Activated T-cell treated with anti-CD3 and anti-CD28 coated beads for 24 hours (primary cell): ENCODE data around the gene SDS.

Experiments
- DNase-seq: peaks from one replicate; pipeline ENCODE4 v3.0.0-alpha.2; 2020; ENCODE audit warnings: low read depth

The SDS gene

GRCh38 chr12:113424915-113425823 is 21.5 kb upstream of the SDS start:
- DNase-seq: peak; percentile 37

DNA sequence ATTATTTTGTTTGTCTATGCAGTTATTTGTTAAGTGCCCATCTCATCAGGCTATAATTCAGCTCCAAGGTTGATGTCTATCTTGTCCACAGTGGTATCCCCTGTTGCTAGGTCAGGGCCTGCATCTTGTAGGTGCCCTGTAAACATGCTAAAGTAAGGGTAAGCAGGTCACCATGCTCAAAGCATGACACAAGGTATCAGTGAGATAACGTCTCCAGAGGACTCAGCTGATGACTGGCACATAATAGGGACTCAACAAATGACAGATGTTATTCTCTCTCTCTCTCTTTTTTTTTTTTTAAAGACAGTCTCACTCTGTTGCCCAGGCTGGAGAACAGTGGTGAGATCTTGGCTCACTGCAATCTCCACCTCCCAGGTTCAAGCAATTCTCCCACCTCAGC is 20.8 kb upstream of the SDS start:
- DNase-seq: no peak

- no peak for DNase-seq
Observed at GRCh38 chr12:113422886-113423669, 19.4 kb upstream of the SDS start.

DNA sequence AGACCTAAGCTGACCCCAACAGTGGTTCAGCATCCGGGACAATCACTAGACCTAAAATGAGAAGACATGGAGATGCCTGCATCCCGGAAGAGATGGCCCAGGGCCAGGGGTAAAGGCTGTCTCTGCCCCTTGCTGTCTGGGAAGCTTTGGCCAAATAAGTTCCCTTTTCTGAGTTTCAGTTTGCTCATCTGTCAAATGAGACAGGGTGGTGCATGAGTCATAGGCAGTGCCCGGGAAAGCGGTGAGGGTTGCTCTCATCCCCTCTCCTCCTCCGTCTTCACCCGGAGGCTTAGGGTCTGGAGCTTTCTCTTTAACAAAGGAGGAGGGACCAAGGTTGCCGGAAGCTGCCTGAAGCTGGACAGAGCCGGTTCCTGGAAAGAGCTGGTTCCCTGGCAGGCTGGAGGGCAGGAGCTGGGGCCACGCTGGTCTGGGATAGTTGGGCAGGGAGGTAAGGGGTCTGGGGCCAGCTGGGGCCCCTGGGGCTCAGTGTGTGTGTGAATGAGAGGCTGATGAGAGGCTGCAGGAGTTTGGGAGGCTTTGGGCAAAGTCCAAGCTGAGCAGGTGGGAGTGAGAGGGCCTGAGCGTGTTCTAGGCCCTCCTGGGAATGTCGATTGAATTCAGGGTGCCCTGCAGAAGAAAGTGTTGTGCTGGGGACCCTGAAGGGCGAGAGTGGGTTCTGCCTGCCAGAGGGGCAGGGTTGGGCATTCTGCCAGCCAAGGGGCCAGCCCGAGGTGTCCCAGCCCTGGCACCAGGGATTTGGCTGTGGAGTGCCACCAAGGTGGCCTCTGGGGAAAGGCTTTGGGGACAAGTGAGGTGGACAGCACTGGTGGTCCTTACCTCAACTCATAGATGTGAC is 18.6 kb upstream of the SDS start, which contains the start of gene SDSL:
Gene SDSL (plus strand): TSS at position 351 of the 856 bp plus-strand sequence. CDS start 5,603 bp downstream, outside the sequence.
- DNase-seq: no peak

GRCh38 chr12:113420996-113421595 is 17.4 kb upstream of the SDS start:
- no peak for DNase-seq

DNA sequence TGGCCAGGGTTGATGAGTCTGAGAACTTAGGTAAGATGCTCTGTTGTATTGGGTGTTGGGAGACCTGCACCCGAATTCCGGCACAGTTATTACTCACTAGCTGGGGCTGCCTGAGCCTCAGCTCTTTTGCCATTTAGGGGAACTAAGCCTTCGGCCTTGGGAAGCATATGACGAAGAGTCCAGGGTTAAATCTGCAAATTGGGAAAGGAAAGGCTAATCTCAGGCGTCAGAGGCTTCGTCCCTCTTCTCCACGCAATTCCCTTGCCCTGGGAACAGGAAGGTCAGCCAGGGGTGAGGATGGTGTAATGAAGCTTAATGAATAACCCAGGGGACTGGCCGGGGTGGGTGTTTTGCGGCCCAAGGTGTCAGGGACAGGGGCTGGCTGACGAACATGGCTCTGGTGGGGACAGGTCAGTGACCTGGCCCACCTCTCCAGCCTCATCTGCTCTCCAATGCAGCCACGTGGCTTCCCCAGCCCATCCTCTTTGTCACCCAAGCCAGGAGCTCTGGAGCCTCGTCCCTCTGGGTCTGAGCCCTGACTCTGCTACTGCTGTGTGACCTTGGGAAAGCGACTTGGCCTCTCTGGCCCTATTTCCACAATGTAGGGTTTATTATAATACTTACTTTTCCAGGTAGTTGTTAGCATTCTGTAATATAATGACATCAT is 14.7 kb upstream of the SDS start:
- DNase-seq: no peak

- DNase-seq: no peak
Observed at GRCh38 chr12:113416091-113416754, 12.5 kb upstream of the SDS start.

DNA sequence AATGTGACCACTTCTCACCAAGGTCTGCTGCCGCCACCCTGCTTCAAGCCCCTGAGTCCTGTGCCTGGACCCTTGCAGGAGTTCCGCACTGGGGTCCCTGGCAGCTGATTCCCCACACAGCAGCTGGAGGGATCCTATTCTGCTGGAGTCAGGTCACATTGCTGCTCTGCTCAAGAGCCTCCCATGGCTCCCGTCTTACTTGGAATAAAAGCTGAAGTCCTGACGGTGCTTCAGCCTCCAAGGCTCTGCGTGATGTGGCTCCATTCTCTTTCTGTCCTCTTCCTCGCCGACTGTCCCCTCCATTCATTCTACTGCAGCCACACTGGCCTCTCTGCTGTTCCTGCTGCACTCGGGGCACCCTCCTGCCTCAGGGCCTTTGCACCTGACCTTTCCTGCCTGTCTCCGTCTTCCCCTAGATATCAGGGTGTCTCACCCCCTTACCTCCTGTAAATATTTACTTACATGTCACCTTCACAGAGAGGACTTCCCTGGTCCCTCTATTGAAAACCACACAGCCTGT is 10.9 kb upstream of the SDS start:
- no peak for DNase-seq

GRCh38 chr12:113413488-113413939 is 9.8 kb upstream of the SDS start:
- DNase-seq: no peak

- no peak for DNase-seq
Observed at GRCh38 chr12:113409462-113410124, 5.9 kb upstream of the SDS start.

DNA sequence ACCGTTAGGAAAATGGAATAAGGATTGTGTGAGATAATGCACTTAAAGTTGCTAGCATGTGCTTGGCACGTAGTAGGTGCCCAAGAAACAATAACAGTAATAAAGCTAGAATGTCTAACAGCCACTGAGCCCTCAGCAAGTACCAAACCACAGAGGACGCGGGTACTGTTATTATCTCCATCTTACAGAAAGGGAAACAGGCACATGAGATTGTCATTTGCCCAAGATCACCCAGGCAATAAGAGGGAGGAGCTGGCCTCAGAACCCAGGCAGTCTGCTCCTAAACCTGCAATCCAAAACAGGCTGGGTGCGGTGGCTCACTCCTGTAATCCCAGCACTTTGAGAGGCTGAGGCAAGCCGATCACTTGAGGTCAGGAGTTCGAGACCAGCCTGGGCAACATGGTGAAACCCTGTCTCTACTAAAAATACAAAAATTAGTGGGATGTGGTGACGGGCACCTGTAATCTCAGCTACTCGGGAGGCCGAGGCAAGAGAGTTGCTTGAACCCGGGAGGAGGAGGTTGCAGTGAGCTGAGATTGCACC is 5.1 kb upstream of the SDS start:
- DNase-seq: no peak

DNA sequence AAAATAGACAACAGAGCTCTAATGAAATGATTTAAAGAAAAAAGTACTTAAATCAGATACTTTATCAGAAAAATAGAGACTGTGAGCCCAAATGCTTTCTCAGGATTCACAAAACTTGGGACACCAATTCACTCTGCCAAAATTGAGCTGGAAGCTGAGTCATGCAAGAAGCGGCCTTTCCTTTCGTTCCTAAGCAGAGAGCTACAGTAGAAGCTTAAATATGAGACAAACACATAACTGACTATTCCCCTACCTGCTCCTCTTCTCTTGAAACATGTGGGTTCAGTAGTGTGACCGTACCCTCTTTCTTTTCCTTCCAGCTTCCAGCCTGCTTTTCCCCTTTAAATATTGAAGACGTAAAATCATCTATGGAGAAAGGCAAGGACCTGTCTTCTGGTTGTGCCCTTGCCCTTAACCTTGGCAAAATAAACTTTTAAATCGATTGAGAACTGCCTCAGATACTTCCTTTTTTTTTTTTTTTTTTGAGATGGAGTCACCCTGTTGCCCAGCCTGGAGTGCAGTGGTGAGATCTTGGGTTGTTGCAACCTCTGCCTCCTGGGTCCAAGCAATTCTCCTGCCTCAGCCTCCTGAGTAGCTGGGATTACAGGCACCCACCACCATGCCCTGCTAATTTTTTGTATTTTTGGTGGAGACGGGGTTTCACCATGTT is 4.4 kb upstream of the SDS start:
- no peak for DNase-seq

GRCh38 chr12:113405694-113406093 is 2.0 kb upstream of the SDS start:
- no peak for DNase-seq

DNA sequence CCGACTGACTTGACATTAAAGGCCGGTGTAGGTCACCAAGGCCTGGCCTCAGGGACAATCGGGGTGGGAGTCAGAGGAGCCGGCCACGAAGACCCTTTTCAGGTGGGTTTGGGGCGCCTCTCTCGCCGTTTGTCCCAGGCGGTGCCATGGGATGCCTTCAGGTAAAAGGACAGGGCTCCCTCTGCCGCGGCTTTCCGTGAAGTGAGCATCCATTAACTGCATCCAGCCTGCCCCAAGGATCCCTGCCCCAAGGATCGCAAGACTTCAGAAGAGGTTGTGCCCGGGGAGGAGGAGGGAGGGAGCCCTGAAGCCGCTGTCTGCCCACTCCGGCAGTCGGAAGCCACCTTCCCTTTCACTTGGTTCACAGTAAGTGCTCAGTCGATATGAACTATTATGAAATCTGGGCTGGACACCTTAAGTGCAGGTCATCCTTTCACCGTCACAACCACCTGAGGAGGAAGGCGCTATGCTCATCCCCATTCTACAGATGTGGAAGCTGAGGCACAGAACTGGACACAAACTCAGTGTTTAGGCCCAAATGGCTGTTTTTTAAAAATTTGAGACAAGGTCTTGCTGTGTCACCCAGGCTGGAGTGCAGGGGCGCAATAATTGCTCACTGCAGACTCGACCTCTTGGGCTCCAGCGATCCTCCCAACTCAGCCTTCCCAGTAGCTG is 964 bp downstream of the SDS start:
- DNase-seq: no peak

DNA sequence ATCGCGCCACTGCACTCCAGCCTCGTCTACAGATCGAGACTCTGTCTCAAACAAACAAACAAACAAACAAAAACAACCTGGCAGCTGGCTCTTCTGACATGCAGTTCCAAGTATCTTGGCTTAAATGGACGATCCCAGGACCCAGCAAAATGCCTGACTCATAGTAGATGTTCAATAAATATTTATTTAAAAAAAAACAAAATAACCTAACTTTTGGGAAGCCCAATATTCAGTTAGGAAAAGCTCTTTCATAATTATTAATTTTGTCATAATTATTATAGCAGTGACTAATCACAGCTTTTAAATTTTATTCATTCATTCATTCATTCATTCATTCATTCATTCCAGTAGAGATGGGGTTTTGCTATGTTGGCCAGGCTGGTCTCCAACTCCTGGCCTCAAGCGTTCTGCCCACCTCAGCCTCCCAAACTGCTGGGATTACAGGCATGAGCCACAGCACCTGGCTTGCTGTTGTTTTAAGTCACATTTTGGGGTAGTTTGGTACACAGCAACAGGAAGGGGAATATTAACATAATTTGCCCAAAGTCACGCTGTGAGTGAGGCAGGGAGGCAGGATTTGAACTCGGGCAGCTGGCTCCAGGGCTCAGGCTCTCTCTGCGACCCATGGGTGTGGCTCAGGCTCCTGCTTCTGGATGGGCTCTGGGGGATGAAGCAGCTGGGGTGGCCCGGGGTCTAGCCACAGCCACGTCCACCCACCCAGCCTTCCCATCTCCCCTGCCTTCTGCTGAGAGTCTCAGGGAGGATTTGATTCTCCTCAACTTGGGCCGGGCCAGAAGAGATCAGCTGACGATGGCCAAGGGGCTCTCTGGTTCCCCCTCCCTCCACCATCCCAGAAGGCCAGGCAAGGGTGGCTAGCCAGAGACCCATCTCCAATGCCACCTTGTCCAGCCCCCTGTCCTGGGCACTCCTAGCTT is 2.4 kb downstream of the SDS start:
- no peak for DNase-seq

DNA sequence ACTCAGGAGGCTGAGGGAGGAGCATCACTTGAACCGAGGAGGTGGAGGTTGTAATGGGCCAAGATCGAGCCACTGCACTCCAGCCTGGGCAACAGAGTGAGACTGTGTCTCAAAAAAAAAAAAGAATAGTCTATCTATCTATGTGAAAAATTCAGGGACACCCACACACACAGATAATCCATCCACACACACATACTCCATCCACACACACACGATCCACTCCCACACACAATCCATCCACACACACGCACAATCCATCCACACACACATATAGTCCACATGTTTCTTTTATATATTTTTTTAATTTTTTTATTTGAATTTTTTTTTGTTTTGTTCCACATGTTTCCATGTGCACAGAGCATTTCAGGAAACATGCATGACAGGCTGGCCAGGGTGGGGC is 3.3 kb downstream of the SDS start:
- no peak for DNase-seq

DNA sequence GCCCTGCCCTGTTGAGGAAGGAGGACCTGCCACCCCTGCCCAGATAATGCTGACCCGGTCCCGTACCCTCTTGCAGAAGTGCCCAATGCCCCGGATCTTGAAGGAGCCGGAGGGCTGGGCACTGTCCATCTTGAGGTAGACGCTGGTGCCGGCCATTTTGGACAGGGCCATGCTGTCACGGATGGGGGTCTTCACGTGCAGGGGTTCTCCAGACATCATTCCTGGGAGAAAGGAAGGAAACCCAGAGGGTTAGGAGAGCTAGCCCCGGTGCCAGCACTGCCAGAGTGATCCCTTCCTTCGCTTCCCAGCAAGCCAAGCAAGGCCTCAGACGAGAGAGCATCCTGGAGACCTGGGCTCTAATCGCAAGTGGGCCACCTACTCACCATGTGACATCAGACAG is 4.2 kb downstream of the SDS start:
- no peak for DNase-seq
